ENCODE results near the gene CNBP.
"Not testable (repeated sequence)": the region's sequence is repeated elsewhere in the genome, so short reads cannot be mapped to it uniquely, and the experiment has no call there.

CNBP gene

GRCh38 chr3:129228891-129229585 is 45.3 kb upstream of the CNBP start:
- H3K9me3 ChIP-seq (ENCODE audit: low read length), result no peaks in the 10 kb centered on the region
- H3K4me3 ChIP-seq (ENCODE audit: low read depth, low read length, poor library complexity, severe bottlenecking), result no peak overlapping the region
- no peak overlapping the region for H2AFZ ChIP-seq (ENCODE audit: low read length)
- H3K79me2 ChIP-seq (ENCODE audit: insufficient read depth, low read length), result no peaks in the 10 kb centered on the region
- H3F3A ChIP-seq (ENCODE audit: insufficient read depth, low read length), result 0 out of 2 replicates have a peak, but pooled peaks cover 4% of the 10 kb centered on the region
- TF ChIP-seq CTCF (IDR thresholded peaks at IDR 0.05; ENCODE audit: low read length), result peak; percentile 30; the same call in 1 of the 2 replicates
- TF ChIP-seq EZH2 (IDR thresholded peaks at IDR 0.05; ENCODE audit: borderline replicate concordance, low read length), result no peak
- H4K20me1 ChIP-seq (ENCODE audit: insufficient read depth, low read length), result no peaks in the 10 kb centered on the region
- H3K4me1 ChIP-seq (ENCODE audit: insufficient read depth, low read length, severe bottlenecking), result peaks cover 31% of the 10 kb centered on the region
- H3K27ac ChIP-seq (ENCODE audit: low read depth, low read length, poor library complexity, severe bottlenecking), result no peak overlapping the region
- H3K9me2 ChIP-seq (ENCODE audit: low read depth, low read length), result no peaks in the 10 kb centered on the region
- H3K9ac ChIP-seq (ENCODE audit: low read length), result no peak overlapping the region
- no peaks in the 10 kb centered on the region for H3K27me3 ChIP-seq (ENCODE audit: insufficient read depth, low read length)
- no peak overlapping the region for H3K4me2 ChIP-seq (ENCODE audit: low read length)
- H3K36me3 ChIP-seq (ENCODE audit: insufficient read depth, low read length), result no peaks in the 10 kb centered on the region

- Histone ChIP-seq H4K20me1 (ENCODE audit: insufficient read depth, low read length) (no peaks in the 10 kb centered on the region), H2AFZ (ENCODE audit: low read length) (no peak overlapping the region), H3K4me1 (ENCODE audit: insufficient read depth, low read length, severe bottlenecking) (peaks cover 19% of the 10 kb centered on the region), H3K27me3 (ENCODE audit: insufficient read depth, low read length) (no peaks in the 10 kb centered on the region), H3F3A (ENCODE audit: insufficient read depth, low read length) (no peaks in the 10 kb centered on the region), H3K9me3 (ENCODE audit: low read length) (no peaks in the 10 kb centered on the region), H3K4me3 (ENCODE audit: low read depth, low read length, poor library complexity, severe bottlenecking) (no peak overlapping the region), H3K27ac (ENCODE audit: low read depth, low read length, poor library complexity, severe bottlenecking) (no peak overlapping the region), H3K9me2 (ENCODE audit: low read depth, low read length) (no peaks in the 10 kb centered on the region), H3K36me3 (ENCODE audit: insufficient read depth, low read length) (no peaks in the 10 kb centered on the region), H3K9ac (ENCODE audit: low read length) (no peak overlapping the region), H3K4me2 (ENCODE audit: low read length) (no peak overlapping the region), H3K79me2 (ENCODE audit: insufficient read depth, low read length) (no peaks in the 10 kb centered on the region)
- TF ChIP-seq CTCF (IDR thresholded peaks at IDR 0.05; ENCODE audit: low read length) (no peak), EZH2 (IDR thresholded peaks at IDR 0.05; ENCODE audit: borderline replicate concordance, low read length) (no peak)
These were observed 42.7 kb upstream of the CNBP start for GRCh38 chr3:129226374-129226773.

- H3K4me1 ChIP-seq (ENCODE audit: insufficient read depth, low read length, severe bottlenecking), result peaks cover 12% of the 10 kb centered on the region
- H3K27me3 ChIP-seq (ENCODE audit: insufficient read depth, low read length), result no peaks in the 10 kb centered on the region
- no peaks in the 10 kb centered on the region for H3K9me3 ChIP-seq (ENCODE audit: low read length)
- H3K9me2 ChIP-seq (ENCODE audit: low read depth, low read length), result no peaks in the 10 kb centered on the region
- H3K36me3 ChIP-seq (ENCODE audit: insufficient read depth, low read length), result no peaks in the 10 kb centered on the region
- H3K4me3 ChIP-seq (ENCODE audit: low read depth, low read length, poor library complexity, severe bottlenecking), result peak overlapping the region; percentile 13
- peak overlapping the region; percentile 52 for H3K4me2 ChIP-seq (ENCODE audit: low read length)
- H3F3A ChIP-seq (ENCODE audit: insufficient read depth, low read length), result no peaks in the 10 kb centered on the region
- H3K9ac ChIP-seq (ENCODE audit: low read length), result peak overlapping the region; percentile 20; the same call in 1 of the 2 replicates
- TF ChIP-seq CTCF (IDR thresholded peaks at IDR 0.05; ENCODE audit: low read length), result no peak
- TF ChIP-seq EZH2 (IDR thresholded peaks at IDR 0.05; ENCODE audit: borderline replicate concordance, low read length), result no peak
- H3K79me2 ChIP-seq (ENCODE audit: insufficient read depth, low read length), result no peaks in the 10 kb centered on the region
- H2AFZ ChIP-seq (ENCODE audit: low read length), result peak overlapping the region; percentile 4; the same call in 1 of the 2 replicates
- H3K27ac ChIP-seq (ENCODE audit: low read depth, low read length, poor library complexity, severe bottlenecking), result no peak overlapping the region
- no peaks in the 10 kb centered on the region for H4K20me1 ChIP-seq (ENCODE audit: insufficient read depth, low read length)
These were observed 41.3 kb upstream of the CNBP start for GRCh38 chr3:129224984-129225393.

GRCh38 chr3:129224387-129224786 is 40.7 kb upstream of the CNBP start:
- 0 out of 2 replicates have a peak overlapping the region, but pooled peaks have one; percentile 4 for H2AFZ ChIP-seq (ENCODE audit: low read length)
- not testable (repeated sequence) for H3K79me2 ChIP-seq (ENCODE audit: insufficient read depth, low read length); H3K9me2 ChIP-seq (ENCODE audit: low read depth, low read length); H3F3A ChIP-seq (ENCODE audit: insufficient read depth, low read length); H4K20me1 ChIP-seq (ENCODE audit: insufficient read depth, low read length); H3K9ac ChIP-seq (ENCODE audit: low read length); H3K27ac ChIP-seq (ENCODE audit: low read depth, low read length, poor library complexity, severe bottlenecking); H3K27me3 ChIP-seq (ENCODE audit: insufficient read depth, low read length); H3K9me3 ChIP-seq (ENCODE audit: low read length); H3K4me2 ChIP-seq (ENCODE audit: low read length); H3K36me3 ChIP-seq (ENCODE audit: insufficient read depth, low read length); H3K4me3 ChIP-seq (ENCODE audit: low read depth, low read length, poor library complexity, severe bottlenecking)
- peaks cover 12% of the 10 kb centered on the region for H3K4me1 ChIP-seq (ENCODE audit: insufficient read depth, low read length, severe bottlenecking)
